HG03342 (cell line): ENCODE results near the gene TCEAL5.
A peak's percentile ranks its signal among the peaks of the same experiment; 100 is the strongest.
"Not testable (repeated sequence)": the region's sequence is repeated elsewhere in the genome, so short reads cannot be mapped to it uniquely, and the experiment has no call there.

ENCODE experiments used
- ATAC-seq: cut with Tn5 transposase; IDR thresholded peaks from one replicate; pipeline ENCODE4 v1.9.1; 2021; ENCODE audit warnings: mild to moderate bottlenecking, moderate library complexity; ENCODE audit not compliant: unreplicated experiment

TCEAL5 gene, protein sequence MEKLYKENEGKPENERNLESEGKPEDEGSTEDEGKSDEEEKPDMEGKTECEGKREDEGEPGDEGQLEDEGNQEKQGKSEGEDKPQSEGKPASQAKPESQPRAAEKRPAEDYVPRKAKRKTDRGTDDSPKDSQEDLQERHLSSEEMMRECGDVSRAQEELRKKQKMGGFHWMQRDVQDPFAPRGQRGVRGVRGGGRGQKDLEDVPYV

DNA sequence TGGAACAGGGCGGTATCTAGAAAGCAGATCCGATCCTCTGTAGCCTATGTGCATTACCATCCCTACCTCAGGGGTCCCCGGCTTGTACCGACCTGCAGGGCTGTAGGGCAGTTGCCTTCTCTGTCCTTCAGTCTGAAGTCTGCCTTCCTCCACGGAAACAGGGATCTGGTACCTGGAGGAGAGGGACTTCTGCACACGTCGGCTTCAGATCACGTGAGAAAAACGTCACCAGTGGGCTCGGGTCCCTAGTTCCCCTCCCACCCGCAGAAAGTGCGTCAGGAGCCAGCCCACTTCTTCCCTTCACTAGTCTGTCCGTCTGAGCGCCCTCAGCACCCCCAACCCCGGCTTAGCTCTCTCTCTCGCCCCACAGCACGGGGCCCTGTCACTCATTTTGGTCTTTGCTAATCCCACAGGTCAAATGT lies at the start of gene TCEAL5:
TCEAL5 (minus strand) TSS at position 170 of the 422 bp plus-strand sequence. CDS start 2,187 bp downstream, outside the sequence.
- no peak for ATAC-seq

DNA sequence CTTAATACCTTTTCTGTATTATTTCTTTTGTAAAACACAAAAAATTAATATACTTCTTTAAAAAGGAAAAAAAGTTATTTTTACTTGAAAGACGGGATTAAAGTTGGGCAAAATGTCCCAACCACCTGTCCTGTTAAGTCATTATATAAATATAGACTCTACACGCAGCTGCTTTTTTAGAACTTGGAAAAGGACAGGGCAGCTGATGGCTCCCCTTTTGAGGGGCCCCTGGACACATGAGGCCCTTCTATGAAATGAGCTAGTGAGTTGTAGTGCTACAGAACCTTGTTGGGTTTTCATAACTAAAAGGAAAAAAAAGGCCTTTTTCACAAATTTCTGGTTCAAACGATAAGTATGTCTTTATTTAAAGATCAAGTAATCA lies 34.8 kb upstream of the TCEAL5 start:
- no peak for ATAC-seq

DNA sequence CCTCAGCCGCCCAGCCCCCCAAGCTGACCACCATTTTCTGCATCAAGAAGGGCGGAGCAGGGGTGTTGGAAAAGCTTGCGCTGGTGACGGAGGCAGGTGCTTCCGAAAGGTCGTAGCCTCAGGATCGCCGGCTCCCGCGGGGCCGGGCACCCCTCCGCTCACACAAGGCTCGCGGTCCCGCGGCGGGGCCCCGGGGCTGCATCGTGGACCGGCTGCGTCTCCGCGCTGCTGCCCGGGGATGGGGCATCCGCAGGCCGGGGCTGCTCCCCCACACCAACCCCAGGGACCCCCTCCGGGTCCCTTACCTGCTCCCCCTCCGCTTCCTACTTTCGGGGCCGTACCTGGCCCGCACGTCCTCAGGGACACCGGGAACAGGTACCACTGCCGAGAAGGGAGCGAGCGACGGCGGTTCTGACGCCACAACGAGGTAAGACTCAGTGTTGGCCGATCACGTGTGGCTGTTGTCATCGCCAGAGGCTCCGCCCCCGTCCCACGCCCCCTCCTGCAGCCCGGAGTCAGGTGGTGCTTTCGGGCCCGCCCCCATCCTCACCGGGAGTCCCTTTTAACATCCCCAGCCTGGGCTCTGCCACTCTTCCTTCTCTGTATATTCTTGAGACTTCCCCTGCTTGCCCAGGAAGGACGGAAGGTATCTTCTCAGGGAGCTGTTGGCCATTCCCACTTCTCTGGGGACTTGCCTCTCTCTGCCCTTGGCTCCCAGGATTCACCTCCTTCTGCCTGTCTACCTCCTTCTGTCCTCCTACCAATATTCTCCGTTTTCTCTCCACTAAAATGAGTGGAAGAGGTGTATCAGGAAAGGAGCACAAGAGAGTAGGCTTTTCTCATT lies 34.2 kb upstream of the TCEAL5 start, which contains the start of gene BEX2:
BEX2 (minus strand) TSS at position 436 of the 844 bp plus-strand sequence. CDS start 1,014 bp downstream, outside the sequence.
- peak; percentile 96 for ATAC-seq

DNA sequence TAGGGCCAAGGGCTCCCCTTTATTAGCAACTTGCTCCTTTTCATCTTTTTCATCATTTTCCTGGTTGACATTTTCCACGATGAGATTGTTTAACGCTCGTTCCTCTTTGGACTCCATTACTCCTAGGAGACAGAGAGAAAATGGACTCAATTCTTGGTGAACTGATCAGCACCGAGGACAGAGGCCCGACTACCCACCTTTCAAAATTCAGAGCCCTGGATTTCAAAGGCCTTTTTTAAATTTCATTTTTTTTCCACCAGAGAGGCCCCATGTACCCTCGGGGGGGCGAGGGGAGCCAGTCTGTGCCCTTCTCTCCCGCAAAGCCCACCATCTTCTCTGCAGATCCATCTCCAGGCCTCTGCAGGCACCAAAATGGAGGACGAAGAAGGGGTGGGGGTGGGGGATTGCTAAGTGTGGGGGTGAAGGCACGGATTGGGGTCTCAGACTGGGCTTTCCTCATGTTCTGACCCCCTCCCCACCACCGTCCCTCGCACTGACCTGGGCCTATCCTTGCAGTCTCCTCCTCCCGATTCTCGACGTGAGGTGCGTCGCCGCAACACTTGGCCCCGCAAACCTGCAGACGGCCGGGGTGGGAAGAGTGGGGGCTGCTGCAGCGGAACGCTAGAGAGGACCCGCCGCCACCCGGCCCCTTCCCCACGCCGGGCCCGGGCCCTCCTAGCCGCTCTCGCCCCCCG lies 33.5 kb upstream of the TCEAL5 start:
- peak; percentile 10 for ATAC-seq

DNA sequence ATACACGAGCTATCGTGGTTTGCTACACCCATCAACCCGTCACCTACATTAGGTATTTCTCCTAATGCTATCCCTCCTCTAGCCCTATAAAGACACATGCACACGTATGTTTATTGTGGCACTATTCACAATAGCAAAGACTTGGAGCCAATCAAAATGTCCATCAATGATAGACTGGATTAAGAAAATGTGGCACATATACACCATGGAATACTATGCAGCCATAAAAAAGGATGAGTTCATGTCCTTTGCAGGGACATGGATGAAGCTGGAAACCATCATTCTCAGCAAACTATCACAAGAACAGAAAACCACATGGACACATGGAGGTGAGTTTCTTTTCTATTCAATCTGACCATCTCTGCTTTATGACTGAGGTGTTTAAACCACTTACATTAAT lies 29.1 kb upstream of the TCEAL5 start:
- ATAC-seq, result not testable (repeated sequence)

DNA sequence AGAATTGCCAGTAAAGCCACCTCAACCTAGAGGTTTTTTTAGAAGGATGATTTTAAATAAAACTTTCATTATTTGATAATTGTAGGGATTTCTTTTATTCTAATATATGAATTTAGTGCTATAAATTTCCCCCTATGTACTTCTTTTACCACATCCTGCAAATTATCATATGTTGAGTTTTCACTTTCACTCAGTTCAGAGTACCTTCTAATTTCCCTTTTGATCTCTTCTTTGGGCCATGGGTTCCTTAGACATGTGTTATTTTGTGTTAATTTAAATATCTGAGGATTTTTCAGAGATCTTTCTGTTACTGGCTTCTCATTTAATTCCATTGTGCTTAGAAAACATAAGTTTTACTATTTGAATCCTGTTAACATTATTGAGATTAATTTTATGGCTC lies 28.2 kb upstream of the TCEAL5 start:
- ATAC-seq, result no peak

DNA sequence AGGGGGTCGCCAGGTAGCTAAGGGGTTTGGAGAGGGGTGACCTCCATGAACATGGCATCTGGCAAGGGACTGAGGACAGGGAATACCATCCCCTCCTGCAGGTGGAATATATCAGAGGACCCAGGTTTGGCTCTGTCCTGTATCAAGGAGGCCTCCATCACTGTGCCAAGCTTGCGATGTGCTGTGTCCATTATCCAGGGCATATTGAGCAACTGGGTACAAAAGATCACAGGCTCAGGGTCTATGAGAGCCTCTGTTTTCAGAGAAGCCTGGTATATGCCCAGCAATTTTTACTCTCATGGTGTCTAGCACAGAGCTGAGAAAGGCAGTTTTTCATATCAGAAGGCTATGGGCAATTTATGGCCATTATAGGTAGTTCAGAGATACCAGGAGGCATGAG lies 16.6 kb upstream of the TCEAL5 start:
- no peak for ATAC-seq

DNA sequence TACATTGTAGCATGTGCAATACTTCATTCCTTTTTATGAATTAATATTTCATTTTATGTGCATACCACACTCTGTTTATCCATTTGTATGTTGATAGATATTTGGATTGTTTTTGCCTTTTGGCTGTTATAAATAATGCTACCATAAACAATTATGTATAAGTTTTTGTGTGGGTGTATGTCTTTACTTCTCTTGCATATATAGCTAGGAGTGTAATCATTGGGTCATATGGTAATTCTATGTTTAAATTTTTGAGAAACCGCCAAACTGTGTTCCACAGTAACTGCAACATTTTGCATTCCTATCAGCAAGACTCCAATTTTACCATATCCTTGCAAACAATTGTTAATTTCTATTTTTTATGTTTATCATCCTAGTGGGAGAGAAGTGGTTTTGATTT lies 3.1 kb upstream of the TCEAL5 start:
- ATAC-seq, result no peak

DNA sequence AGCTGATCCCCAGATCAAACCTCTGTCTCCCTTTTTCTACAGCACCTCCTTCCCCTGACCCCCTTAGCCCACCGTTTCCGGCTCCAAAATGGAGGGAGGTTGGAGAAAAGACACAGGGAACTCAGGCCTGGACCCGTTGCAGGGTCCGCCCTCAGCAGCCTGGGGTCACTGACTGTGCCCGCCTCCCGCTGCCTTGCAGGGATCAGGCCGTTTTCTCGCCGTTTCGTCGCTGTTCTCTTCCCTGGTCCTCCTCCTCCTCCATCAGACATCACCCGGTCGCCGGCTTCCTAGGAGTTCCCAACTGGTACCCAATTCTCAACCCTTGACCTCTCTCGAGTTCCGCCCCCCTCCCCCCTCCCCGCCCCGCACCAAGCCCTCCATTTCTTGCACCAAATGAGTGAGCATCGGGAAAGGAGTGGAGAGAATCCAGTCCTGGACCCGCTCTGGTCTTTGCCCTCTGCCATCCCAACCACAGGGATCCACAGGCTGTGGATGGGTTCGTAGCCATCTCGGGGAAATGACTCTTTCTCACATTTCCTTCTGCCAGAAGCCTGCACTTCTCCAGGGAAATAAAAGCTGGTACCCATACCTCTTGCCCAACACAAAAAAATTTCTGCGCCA lies 493 bp downstream of the TCEAL5 start:
- ATAC-seq, result no peak

DNA sequence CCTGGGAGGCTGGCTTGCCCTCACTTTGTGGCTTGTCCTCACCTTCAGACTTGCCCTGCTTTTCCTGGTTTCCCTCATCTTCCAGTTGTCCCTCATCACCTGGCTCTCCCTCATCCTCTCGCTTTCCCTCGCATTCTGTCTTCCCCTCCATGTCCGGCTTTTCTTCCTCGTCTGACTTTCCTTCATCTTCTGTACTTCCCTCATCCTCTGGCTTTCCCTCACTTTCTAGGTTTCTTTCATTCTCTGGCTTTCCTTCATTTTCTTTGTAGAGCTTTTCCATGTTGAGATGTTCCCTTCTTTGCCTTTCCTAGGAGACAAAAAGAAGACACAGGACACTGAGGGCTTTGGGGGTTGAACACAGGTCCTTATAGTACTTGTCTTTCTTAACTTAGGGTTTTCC lies 2.3 kb downstream of the TCEAL5 start:
- ATAC-seq, result no peak

DNA sequence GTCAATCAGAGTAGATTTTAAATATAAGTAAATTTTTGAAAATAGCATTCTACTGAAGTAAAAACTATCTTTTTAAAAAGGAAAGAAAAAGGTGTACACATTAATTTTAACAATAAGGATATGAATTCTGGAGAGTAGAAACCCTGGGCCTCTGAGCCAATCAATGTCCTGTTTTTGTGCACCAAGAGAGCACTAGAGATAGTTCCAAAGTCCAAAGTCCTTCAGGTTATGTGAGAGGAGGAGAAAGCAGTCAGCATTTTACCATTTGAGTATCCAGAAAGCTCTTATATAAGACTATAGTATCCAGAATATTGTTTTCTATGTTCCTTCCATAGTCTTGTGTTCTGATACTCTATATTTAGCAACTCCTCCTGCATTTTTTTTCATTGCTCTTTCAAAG lies 18.3 kb downstream of the TCEAL5 start:
- ATAC-seq, result no peak

DNA sequence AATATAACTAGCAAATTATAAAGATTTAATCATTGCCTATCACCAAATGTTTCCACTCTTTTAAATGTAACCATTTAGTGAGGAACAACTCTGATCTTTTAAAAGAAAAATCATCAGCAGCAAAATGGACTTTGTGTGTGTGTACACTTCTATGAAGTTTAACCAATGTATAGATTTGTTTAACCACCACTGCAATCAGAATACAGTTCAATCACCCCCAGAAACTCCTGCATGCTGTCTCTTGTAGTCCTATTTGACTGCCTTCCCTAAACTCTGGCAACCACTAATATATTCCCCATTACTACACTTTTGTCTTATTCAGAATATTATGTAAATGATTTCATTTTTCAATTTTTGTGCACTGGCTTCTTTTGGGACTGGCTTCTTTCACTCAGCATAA lies 19.9 kb downstream of the TCEAL5 start:
- ATAC-seq, result no peak

DNA sequence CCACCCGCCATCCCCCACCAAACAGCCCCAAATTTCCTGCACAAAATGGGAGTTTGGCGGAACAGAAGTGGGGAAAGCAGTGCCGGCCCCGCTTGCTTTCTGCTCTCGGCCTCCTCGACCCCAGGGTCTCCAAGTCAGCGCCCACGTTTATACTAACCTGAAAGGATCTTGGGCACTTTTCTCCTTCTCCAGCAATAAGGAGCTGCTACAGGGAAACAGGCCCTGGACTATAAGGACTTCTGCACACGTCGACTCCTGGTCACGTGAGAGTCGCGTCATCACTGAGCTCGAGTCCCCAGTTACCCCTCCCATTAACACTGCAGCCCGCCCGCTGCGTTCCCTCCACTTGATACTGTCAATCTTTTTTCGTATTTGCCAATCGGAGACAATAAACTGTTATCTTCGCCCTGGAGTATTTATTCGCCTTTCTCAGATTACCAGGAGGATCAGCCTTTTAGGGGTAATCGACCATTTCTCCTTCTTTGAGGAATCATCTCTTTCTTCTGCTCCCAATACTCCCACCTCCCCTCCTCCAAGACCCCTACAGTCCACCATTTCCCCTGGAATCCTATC lies 21.5 kb downstream of the TCEAL5 start, which contains the start of gene TCEAL8:
TCEAL8 (minus strand) TSS at position 235 of the 573 bp plus-strand sequence. CDS start 1,176 bp downstream, outside the sequence.
- ATAC-seq, result peak; percentile 97

DNA sequence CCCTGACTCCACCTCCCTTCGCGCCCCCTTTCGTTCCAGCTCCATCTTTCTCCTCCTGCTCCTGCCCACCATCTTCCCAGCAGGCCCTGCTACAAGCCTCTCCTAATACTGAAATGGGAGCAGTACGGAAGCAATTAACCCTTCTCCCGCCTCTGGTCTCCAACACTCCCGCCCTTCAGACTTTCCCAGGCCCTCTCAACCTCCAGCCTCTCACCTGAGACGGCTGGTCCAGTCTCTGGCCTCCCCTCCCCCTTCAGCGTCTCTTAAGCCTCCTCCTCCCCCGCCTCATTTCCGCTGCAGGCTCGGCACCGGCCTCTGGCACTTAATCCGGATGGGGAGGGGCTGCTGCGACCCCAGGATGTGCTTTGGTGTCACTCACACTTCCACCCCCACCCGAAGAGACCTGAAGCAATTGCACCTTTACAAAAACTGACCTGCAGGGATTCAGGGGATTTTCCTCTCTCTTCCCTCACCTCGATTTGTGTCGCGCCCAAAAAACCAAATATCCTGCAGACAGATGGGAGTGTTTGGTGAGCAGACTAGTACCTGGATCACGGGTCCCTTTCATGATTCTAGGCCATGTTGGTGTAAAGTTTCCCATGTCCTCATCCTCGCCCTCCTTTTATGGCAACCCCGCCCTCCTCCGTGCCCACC lies 22.3 kb downstream of the TCEAL5 start:
- peak; percentile 52 for ATAC-seq

DNA sequence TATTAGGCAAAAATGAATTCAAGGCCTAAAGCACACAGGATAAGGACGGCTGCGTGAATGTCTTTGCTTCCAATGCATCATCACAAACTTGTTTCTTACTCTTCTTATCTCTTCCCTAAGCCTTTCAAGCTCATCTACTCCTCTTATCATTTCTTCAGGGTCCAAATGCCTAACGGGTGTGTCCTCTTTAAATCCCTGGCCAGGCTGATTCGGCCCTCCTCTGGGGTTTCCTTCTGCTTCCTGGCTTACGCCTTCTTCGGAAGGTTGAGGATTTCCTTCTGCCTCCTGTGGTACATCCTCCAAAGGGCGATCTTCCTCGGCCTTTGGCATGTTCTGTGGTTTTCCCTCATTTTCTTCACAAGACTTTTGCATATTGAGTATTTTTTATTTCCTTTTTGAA lies 22.9 kb downstream of the TCEAL5 start:
- no peak for ATAC-seq

DNA sequence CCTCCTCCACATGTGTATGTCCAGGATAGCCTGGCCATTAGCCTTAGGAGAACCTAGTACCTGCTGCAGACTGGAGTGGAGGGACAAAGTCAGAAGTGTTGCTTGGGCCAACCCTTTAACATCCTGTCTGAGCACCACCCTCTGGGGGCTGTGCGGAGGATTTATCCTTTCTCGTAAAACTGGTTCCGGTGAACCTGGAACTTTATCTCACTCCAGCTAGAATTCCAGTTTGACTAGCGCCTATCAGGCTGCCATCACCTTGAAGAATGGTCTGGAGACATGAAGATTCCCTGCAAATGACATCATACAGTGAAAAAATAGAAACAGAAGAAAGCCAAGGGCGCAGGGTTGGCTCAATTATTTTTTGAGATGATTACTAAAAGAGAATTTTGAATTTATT lies 25.6 kb downstream of the TCEAL5 start:
- no peak for ATAC-seq

DNA sequence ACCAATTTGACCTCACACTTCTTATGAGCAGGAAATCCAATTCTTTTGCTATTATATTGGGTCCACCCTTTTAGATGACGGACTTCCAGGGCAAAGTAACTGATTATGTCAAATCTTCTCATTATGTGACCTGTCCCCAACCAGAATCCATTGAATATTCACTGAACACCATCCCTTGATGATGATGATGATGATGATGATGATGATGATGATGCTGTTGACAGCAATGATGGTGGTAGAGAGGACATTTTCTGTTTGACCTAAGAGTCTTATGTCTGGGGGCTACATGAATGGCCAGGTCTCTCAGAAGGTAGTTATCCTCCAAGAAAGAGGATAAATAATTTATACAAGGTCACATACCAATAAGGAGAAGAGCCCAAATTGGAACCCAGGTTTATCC lies 26.7 kb downstream of the TCEAL5 start:
- ATAC-seq, result no peak

DNA sequence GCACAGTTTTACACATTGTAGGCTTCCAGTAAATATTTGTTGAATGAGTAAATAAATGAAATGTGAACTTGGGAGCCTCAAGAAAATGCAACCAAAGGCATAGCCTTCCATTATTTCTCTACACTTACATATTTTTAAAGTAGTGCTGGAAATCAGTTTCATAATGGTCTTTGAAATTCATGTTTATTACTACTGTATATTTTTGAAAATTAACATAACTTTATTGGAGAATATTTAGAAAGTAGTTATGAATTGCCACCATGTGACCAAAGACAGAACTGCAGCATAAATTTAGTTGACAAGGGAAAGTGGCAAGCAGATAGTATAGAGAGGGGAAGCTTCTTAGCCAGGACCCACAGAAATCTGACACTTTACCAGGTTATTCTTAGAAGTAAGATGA lies 28.0 kb downstream of the TCEAL5 start:
- ATAC-seq, result no peak

DNA sequence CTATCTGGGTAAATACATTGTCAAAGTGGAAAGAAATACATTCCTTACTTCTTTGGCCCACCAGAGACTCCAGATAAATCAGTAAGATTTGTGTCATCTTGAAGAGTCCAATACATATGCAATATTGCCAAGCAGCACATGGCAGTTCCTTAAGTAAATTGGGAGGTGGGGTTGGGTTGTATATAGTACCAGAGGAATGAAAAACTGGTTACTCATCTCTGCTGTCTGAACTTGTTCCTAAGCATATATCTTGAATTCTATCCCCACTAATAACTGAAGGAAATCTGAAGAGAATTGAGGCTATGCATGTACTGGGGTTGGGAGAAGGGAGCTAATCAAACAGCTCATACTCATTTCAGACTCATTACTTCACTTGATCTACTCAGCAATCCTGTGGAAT lies 36.4 kb downstream of the TCEAL5 start:
- no peak for ATAC-seq

DNA sequence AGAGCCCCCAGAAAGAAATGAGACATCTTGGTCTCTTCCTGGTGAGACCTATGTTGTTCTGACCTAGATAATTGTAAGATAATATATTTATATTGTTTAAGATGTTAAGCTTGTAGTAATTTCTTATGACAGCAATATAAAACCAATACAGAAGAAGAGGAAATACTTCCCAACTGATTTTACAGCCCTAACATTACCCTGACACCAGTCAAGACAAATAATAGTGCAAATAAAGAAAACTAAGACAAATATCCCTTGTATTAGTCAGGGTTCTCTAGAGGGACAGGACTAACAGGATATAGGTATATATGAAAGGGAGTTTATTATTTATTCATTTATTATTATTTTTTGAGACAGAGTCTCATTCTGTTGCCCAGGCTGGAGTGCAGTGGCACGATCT lies 40.3 kb downstream of the TCEAL5 start:
- no peak for ATAC-seq
